Mucosa of descending colon (tissue), 3 donors: ENCODE measurements around the gene AKAP17A. TPM values are rescaled to one million over a fixed set of nuclear protein-coding genes. Genes with fewer than 3 reads are reported as not detected.

Experiments used
- ATAC-seq: fragments of 200-7000 bp; cut with Tn5 transposase; one replicate; pipeline ENCODE4 v1.9.1; 2020; ENCODE audit warnings: mild to moderate bottlenecking, moderate library complexity
- DNase-seq, 3 donors: peaks; one replicate each; pipeline ENCODE4 v3.0.0-alpha.2; 2020
- H3K36me3 ChIP-seq: fragments of 200-600 bp; one replicate; pipeline ENCODE4 v1.8.0; 2021; ENCODE audit warnings: low read depth, mild to moderate bottlenecking
- H3K4me1 ChIP-seq: fragments of 200-600 bp; one replicate; pipeline ENCODE4 v1.8.0; 2021; ENCODE audit warnings: low read depth, mild to moderate bottlenecking
- H3K4me3 ChIP-seq: fragments of 200-600 bp; one replicate; pipeline ENCODE4 v1.8.0; 2021; ENCODE audit warnings: mild to moderate bottlenecking
- H3K9me3 ChIP-seq: fragments of 200-600 bp; one replicate; pipeline ENCODE4 v1.8.0; 2021; ENCODE audit warnings: mild to moderate bottlenecking
- intact Hi-C, 2 donors: fragments of 100-400 bp; cut with DNase I in 1 of 2; cut with micrococcal nuclease in 1 of 2; formaldehyde crosslinking; loops; one replicate each; pipeline versions ENCODE4 v1.11.0 to v1.11.1; 2022; cut with DNase I, micrococcal nuclease
- total RNA-seq, 3 donors: library from RNA; stranded (reverse); fragmentation: NEBNext Ultra II Directional in 2 of 3; extraction: Animal tissue kit (Norgen Biotek cat#: 25700) in 2 of 3; gene quantifications; one replicate each; pipeline versions ENCODE4 v1.2.1 to v1.2.4, GENCODE V29; 2021 to 2023
- TF ChIP-seq, protein P1 (sequence below): fragments of 200-600 bp; IDR thresholded peaks from one replicate; pipeline ENCODE4 v1.8.0; 2022; ENCODE audit warnings: antibody characterized with exemption, mild to moderate bottlenecking
- donor health status: DM: no; HTN: no; CAD: no; lungs with moderate emphysema.
- donor health status: DM: no; HTN: no; CAD: no.
- donor health status: DM: no; HTN: yes; CAD: no.

The AKAP17A gene
- total RNA-seq, 3 donors from 2014 or later: 40.8 to 46.2 (median 42.3) TPM

DNA sequence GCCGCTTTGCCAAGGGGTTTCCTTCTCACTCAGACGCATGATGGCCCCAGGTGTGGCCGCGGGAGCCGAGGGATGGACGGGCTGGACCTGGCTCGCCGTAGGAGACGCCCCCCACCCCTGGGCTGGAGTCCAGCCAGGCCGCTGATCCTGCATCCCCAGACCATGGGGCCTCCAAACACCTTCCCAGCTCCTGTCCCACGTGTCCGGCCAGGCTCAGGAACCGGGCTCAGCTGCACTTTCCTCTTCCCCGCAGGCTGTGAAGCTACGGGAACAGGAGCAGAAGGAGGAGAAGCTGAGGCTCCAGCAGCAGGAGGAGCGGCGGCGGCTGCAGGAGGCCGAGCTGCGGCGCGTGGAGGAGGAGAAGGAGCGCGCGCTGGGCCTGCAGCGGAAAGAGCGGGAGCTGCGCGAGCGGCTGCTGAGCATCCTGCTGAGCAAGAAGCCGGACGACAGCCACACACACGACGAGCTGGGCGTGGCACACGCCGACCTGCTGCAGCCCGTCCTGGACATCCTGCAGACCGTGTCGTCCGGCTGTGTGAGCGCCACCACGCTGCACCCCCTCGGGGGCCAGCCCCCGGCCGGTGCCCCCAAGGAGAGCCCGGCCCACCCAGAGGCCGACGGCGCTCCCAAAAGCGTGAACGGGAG is 9.1 kb downstream of the AKAP17A start:
- no peak for ATAC-seq
- H3K36me3 ChIP-seq: peaks cover 29% of the 10 kb centered on the region
- intact Hi-C loops: no loop called here
- no peaks in the 10 kb centered on the region for H3K4me1 ChIP-seq
- DNase-seq: peak in 1 of 3 donors; percentile 44
- no peaks in the 10 kb centered on the region for H3K9me3 ChIP-seq
- TF ChIP-seq, protein P1, sequence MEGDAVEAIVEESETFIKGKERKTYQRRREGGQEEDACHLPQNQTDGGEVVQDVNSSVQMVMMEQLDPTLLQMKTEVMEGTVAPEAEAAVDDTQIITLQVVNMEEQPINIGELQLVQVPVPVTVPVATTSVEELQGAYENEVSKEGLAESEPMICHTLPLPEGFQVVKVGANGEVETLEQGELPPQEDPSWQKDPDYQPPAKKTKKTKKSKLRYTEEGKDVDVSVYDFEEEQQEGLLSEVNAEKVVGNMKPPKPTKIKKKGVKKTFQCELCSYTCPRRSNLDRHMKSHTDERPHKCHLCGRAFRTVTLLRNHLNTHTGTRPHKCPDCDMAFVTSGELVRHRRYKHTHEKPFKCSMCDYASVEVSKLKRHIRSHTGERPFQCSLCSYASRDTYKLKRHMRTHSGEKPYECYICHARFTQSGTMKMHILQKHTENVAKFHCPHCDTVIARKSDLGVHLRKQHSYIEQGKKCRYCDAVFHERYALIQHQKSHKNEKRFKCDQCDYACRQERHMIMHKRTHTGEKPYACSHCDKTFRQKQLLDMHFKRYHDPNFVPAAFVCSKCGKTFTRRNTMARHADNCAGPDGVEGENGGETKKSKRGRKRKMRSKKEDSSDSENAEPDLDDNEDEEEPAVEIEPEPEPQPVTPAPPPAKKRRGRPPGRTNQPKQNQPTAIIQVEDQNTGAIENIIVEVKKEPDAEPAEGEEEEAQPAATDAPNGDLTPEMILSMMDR: no peak
- H3K4me3 ChIP-seq: no peak overlapping the region

DNA sequence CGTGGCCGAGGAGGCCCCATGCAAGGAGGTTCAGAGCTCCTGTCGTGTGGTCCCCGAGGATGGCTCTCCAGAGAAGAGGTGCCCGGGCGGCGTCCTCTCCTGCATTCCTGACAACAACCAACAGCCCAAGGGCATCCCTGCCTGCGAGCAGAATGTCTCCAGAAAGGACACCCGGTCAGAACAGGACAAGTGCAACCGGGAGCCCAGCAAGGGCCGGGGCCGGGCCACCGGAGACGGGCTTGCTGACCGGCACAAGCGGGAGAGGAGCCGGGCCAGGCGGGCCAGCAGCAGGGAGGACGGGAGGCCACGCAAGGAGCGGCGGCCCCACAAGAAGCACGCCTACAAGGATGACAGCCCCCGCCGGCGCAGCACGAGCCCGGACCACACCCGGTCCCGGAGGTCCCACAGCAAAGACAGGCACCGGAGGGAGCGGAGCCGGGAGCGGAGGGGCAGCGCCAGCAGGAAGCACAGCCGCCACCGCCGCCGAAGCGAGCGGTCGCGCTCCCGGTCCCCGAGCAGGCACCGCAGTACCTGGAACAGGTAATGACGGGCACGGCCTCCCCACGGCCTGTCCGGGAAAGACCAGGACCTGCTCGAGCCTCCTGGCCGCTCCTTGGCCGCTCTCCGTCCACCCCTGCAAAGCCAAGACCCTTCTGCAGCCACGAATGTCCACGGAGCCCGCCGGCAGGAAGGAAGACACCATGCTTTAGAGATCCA is 9.8 kb downstream of the AKAP17A start:
- H3K36me3 ChIP-seq: peaks cover 29% of the 10 kb centered on the region
- no peak for ATAC-seq

DNA sequence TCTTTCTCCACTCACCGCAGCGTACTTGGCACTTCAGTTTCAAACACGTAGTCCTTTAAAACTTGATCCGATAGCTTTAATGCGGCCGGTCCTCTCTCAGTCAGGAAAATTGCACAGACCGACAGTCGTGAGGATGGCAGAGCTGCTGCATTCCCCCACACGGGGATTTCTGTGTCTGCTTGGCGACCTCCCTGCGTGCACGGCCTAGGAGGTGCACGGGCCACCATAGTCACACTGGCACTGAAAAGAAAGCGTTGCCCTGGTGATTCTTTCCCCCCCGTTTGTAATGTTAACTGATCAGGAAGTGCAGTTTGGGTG is 10.3 kb downstream of the AKAP17A start:
- DNase-seq (peak in 1 of 3 donors; percentile 18), ATAC-seq (no peak)
- peaks cover 29% of the 10 kb centered on the region for H3K36me3 ChIP-seq
- H3K9me3 ChIP-seq: no peaks in the 10 kb centered on the region
- intact Hi-C loops: no loop called here
- no peaks in the 10 kb centered on the region for H3K4me1 ChIP-seq
- TF ChIP-seq, protein P1: no peak
- H3K4me3 ChIP-seq: no peak overlapping the region

More for the DNA sequence above, 9.8 kb downstream of the AKAP17A start:
- Histone ChIP-seq H3K4me3 (no peak overlapping the region), H3K9me3 (no peaks in the 10 kb centered on the region), H3K4me1 (no peaks in the 10 kb centered on the region)
- DNase-seq: peak in 1 of 3 donors; percentile 46
- intact Hi-C loops: no loop called here
- TF ChIP-seq, protein P1: no peak

DNA sequence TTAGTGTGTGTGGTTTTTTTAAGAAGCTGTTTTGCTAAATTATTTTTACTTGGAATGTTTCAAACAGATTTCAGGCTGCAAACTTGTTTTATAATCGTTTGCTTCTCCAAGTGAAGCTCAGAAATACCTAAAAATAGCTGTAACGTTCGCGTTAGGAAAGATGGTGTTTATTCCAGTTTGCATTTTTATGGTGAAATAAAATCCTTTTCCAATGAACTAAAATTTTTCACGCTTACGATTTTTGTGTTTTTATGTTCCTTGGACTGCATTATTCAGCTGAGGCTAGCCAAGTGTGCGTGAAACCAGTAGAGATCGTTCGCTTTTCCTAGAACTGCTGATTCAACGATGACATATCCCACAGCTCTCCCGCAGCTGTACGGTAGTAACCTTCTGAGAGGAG is 10.9 kb downstream of the AKAP17A start:
- H3K9me3 ChIP-seq: no peaks in the 10 kb centered on the region
- TF ChIP-seq, protein P1: no peak
- no peak overlapping the region for H3K4me3 ChIP-seq
- H3K36me3 ChIP-seq: peaks cover 29% of the 10 kb centered on the region
- ATAC-seq (no peak), DNase-seq (no peak)
- H3K4me1 ChIP-seq: no peaks in the 10 kb centered on the region
- intact Hi-C loops: no loop called here

DNA sequence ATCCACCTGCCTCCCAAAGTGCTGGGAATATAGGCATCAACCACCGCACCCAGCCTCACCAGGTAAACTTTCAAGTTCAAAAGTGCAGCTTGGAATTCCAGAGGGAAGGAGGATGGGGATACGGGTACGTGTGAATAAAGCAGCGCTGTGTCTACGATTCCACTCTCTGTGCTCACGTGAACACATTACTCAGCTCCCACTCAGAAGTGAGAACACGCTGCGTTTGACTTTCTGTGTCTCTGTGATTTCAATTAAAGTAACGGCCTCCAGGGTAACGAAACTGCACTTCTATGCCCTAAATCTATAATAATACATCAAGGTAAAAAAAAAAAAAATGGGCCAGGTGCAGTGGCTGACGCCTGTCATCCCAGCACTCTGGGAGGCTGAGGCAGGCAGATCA is 15.1 kb downstream of the AKAP17A start:
- intact Hi-C loops: no loop called here
- Histone ChIP-seq H3K4me3 (no peak overlapping the region), H3K36me3 (peaks cover 4% of the 10 kb centered on the region), H3K9me3 (no peaks in the 10 kb centered on the region), H3K4me1 (no peaks in the 10 kb centered on the region)
- ATAC-seq (no peak), DNase-seq (no peak)
- TF ChIP-seq, protein P1: no peak
